PC-3 (cell line): ENCODE results near the gene NRXN2.

ENCODE experiments used
- CTCF ChIP-seq: fragments of 300-600 bp; sonication (generic); conservative IDR thresholded peaks from 2 replicates; pipeline ENCODE4 v1.5.1; 2017; ENCODE audit warnings: antibody characterized with exemption, low read depth, mild to moderate bottlenecking, low read length
- EZH2 ChIP-seq: fragments of 300-600 bp; sonication (generic); IDR thresholded peaks from one replicate; pipeline ENCODE4 v1.6.1; 2017; ENCODE audit warnings: antibody characterized with exemption, mild to moderate bottlenecking, low read length; ENCODE audit not compliant: unreplicated experiment

- TF ChIP-seq CTCF (no peak), EZH2 (no peak)
Observed at GRCh38 chr11:64627371-64627770, 95.6 kb downstream of the NRXN2 start.
